ENCODE measurements around the gene MAD1L1. TPM values are rescaled to one million over a fixed set of nuclear protein-coding genes. Genes with fewer than 3 reads are reported as not detected.

MAD1L1 gene
- total and polyA plus RNA-seq, 2 donors (not counting 3 experiments of a cell fraction or from before 2014, with no cell fraction given), result 34.1 to 42.3 TPM

- Histone ChIP-seq H3K4me3 (replicated peaks in 1 of 3; ENCODE audit: insufficient read depth in 1 of 3, low read depth in 1 of 3, low read length in 3 of 3) (no peak overlapping the region), H2AFZ (ENCODE audit: low read depth, low read length) (no peak overlapping the region), H3K36me3 (ENCODE audit: control insufficient read depth in 2 of 2, extremely low read depth in 1 of 2, insufficient read depth in 2 of 2, low read length in 2 of 2) (no peaks in the 10 kb centered on the region), H3K4me1 (ENCODE audit: control insufficient read depth, extremely low read depth, insufficient read depth, low read length) (peaks cover 30% of the 10 kb centered on the region), H3K4me2 (ENCODE audit: insufficient read depth, low read length) (no peak overlapping the region), H3K79me2 (ENCODE audit: control insufficient read depth, insufficient read depth, low read length) (peaks cover 2% of the 10 kb centered on the region), H3K9me3 (replicated peaks; ENCODE audit: control insufficient read depth, insufficient read depth, low read length) (no peaks in the 10 kb centered on the region), H3K9ac (replicated peaks; ENCODE audit: extremely low read depth, insufficient read depth, low read length) (no peak overlapping the region), H3K27me3 (ENCODE audit: control insufficient read depth in 2 of 2, insufficient read depth in 2 of 2, low read length in 2 of 2) (no peaks in the 10 kb centered on the region), H3K9me1 (replicated peaks; ENCODE audit: control insufficient read depth, extremely low read depth, insufficient read depth, low read length) (no peaks in the 10 kb centered on the region), H3K27ac (ENCODE audit: insufficient read depth, low read depth, low read length) (no peak overlapping the region), H4K20me1 (replicated peaks; ENCODE audit: control insufficient read depth, extremely low read depth, insufficient read depth, low read length) (no peaks in the 10 kb centered on the region)
- BruUV-seq (replicated peaks), result no TSS peak
- dilution Hi-C loops (cut with MboI; ENCODE audit: extremely low pct_ligation_motif_present, low sequenced_read_pairs), result no loop called here
- ChIA-PET POLR2A (no interaction called here), CTCF (no interaction called here)
- intact Hi-C loops (cut with micrococcal nuclease), result no loop called here
- no peak for FAIRE-seq
- DNase-seq (ENCODE audit: low read depth, low spot score), result no peak
- TF ChIP-seq POLR2AphosphoS5 (IDR thresholded peaks at IDR 0.05; ENCODE audit: insufficient read depth, low read depth, low read length) (no peak), MAX (IDR thresholded peaks at IDR 0.05; ENCODE audit: insufficient read depth, insufficient read length) (no peak), POLR2A (IDR thresholded peaks at IDR 0.05; ENCODE audit: low read depth, low read length) (no peak), GATA2 (IDR thresholded peaks at IDR 0.05; ENCODE audit: insufficient read depth, insufficient read length, low read depth, low read length) (no peak), JUN (IDR thresholded peaks at IDR 0.05; ENCODE audit: borderline replicate concordance, insufficient read depth, insufficient read length, low read depth) (no peak), MYC (IDR thresholded peaks at IDR 0.05; ENCODE audit: low read depth, low read length) (no peak), EZH2 (IDR thresholded peaks at IDR 0.05; ENCODE audit: borderline replicate concordance, low read depth, low read length, severe bottlenecking) (no peak), CTCF (IDR thresholded peaks at IDR 0.05; ENCODE audit: extremely low read depth in 1 of 2, insufficient read depth in 1 of 2, low read depth in 1 of 2, low read length in 2 of 2) (no peak), FOS (IDR thresholded peaks at IDR 0.05; ENCODE audit: borderline replicate concordance, insufficient read depth, low read length) (no peak)
Measured at GRCh38 chr7:2106440-2106839, 126.3 kb downstream of the MAD1L1 start.
